ENCODE measurements around the gene CD151. TPM values are rescaled to one million over a fixed set of nuclear protein-coding genes. Genes with fewer than 3 reads are reported as not detected.

Gene CD151
- total RNA-seq, 6 donors from 2014 or later = 179 to 545 (median 421) TPM

DNA sequence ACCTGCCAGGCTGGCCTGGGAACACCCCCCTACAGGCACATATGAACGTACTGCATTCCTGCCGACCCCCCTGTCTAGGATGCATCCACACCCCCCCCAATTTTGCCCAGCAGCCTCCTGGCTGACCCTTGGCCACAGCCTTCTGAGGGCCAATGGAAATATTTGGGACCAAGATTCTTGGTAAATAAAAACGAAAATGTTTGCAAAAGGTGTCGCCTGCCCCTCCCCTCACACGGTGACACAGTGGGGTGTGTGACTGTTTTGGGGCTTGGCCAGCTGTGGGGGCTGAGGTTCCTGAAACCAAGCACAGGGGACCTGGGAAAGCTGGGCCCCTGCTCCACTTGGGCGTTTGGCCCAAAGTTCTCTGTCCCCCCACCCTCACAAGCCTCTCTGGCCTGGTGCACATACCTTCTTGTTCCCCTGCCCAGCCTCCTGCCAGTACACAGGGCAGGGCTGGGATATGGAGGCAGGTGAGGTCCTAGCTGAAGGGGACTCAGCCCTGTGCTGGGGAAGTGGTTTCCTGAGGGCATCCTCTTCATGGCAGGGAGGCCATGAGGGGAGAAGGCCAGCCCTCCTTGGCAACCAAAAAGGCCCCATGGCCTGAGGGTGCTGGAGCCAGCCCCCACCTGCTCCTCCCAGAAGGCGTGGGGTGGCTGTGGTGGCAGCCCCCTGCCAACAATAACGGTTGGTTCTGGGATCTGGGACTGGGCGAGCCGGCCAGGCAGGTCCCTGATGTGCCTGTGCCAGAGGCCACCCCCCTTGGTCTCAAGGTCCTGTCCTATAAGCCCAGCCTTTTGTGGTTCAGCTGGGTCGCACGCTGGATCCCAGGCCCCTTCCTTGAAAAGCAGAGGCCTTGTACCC is 7.2 kb upstream of the CD151 start:
- H3K9me3 ChIP-seq = no peaks in the 10 kb centered on the region
- TF ChIP-seq POLR2A (IDR thresholded peaks at IDR 0.05) = no peak
- TF ChIP-seq, protein P1, sequence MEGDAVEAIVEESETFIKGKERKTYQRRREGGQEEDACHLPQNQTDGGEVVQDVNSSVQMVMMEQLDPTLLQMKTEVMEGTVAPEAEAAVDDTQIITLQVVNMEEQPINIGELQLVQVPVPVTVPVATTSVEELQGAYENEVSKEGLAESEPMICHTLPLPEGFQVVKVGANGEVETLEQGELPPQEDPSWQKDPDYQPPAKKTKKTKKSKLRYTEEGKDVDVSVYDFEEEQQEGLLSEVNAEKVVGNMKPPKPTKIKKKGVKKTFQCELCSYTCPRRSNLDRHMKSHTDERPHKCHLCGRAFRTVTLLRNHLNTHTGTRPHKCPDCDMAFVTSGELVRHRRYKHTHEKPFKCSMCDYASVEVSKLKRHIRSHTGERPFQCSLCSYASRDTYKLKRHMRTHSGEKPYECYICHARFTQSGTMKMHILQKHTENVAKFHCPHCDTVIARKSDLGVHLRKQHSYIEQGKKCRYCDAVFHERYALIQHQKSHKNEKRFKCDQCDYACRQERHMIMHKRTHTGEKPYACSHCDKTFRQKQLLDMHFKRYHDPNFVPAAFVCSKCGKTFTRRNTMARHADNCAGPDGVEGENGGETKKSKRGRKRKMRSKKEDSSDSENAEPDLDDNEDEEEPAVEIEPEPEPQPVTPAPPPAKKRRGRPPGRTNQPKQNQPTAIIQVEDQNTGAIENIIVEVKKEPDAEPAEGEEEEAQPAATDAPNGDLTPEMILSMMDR (IDR thresholded peaks at IDR 0.05) = no peak
- TF ChIP-seq POLR2AphosphoS5 (IDR thresholded peaks at IDR 0.05) = no peak
- peak in 1 of 2 donors; percentile 64 for DNase-seq
- H3K27me3 ChIP-seq = no peaks in the 10 kb centered on the region
- H3K27ac ChIP-seq = peak overlapping the region; percentile 77 to 92 (median 84)
- WGBS, 2 donors = 74% methylated on average over 8 to 10 of the region's 12 CpGs
- peaks cover 74 to 93% (median 78%) of the 10 kb centered on the region in 4 donors for H3K4me1 ChIP-seq
- ATAC-seq (ENCODE audit: low FRiP score in 2 of 2) = peak in 1 of 2 donors; percentile 19
- no peak overlapping the region for H3K4me3 ChIP-seq
- H3K36me3 ChIP-seq = peaks cover 20 to 42% (median 29%) of the 10 kb centered on the region in 4 donors

DNA sequence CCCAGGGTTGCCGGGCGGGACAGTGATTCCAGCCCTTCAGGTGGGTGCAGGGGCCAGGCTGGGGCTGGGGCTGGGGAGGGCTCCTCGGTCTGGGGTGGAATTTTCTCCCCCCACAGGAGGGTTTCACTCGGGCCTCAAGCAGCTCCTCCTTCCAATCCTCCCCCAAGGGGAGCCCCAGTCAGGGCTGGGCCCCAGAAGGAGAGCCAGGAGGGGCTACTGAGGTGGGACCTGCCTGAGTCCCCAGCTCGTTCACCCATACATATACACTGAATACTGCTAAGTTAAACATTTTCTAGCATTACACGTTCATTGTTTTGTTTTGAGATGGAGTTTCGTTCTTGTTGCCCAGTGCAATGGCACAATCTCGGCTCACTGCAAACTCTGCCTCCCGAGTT is 6.5 kb upstream of the CD151 start:
- TF ChIP-seq POLR2AphosphoS5 (IDR thresholded peaks at IDR 0.05) (no peak), POLR2A (IDR thresholded peaks at IDR 0.05) (no peak), EP300 (IDR thresholded peaks at IDR 0.05) (no peak)
- TF ChIP-seq, protein P1 (IDR thresholded peaks at IDR 0.05) = no peak
- Histone ChIP-seq H3K36me3 (peaks cover 20 to 42% (median 29%) of the 10 kb centered on the region in 4 donors), H3K27ac (peak overlapping the region; percentile 77 to 92 (median 84)), H3K9me3 (no peaks in the 10 kb centered on the region), H3K4me3 (peak overlapping the region in 2 of 4 donors; percentile 59 to 61), H3K27me3 (peaks cover 0 to 4% (median 0%) of the 10 kb centered on the region in 4 donors), H3K4me1 (peaks cover 74 to 93% (median 78%) of the 10 kb centered on the region in 4 donors)
- 67 to 71% methylated on average over 5 to 9 of the region's 9 CpGs for WGBS, 2 donors
- DNase-seq (no peak), ATAC-seq (ENCODE audit: low FRiP score in 2 of 2) (no peak)

DNA sequence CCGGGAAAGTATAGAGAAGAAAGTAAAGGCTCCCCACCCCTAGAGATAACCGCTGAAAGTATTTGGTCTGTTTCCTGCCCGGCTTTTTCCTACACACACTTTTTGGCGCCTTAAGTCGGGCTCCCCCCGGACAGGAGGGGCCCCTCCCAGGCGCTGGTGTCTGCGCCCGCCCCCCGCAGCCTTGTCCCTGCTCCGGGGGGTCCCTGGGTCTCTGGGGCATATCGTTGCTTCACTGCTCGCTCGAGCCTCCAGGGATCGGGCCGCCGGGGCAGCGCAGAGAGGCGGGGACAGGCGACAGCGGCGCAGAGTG is 6.0 kb upstream of the CD151 start:
- 0 to 2% methylated on average over 10 to 13 of the region's 22 CpGs for WGBS, 2 donors
- H3K4me3 ChIP-seq = peak overlapping the region; percentile 22 to 61 (median 57)
- no peaks in the 10 kb centered on the region for H3K9me3 ChIP-seq
- H3K27ac ChIP-seq = peak overlapping the region; percentile 77 to 92 (median 84)
- ATAC-seq (ENCODE audit: low FRiP score in 2 of 2) (no peak), DNase-seq (no peak)
- peaks cover 20 to 38% (median 29%) of the 10 kb centered on the region in 4 donors for H3K36me3 ChIP-seq
- peaks cover 0 to 4% (median 0%) of the 10 kb centered on the region in 4 donors for H3K27me3 ChIP-seq
- peaks cover 73 to 93% (median 76%) of the 10 kb centered on the region in 4 donors for H3K4me1 ChIP-seq
- no peak for TF ChIP-seq EP300 (IDR thresholded peaks at IDR 0.05)
- TF ChIP-seq, protein P1 (IDR thresholded peaks at IDR 0.05) = no peak
- no peak for TF ChIP-seq POLR2AphosphoS5 (IDR thresholded peaks at IDR 0.05)
- TF ChIP-seq POLR2A (IDR thresholded peaks at IDR 0.05) = no peak

DNA sequence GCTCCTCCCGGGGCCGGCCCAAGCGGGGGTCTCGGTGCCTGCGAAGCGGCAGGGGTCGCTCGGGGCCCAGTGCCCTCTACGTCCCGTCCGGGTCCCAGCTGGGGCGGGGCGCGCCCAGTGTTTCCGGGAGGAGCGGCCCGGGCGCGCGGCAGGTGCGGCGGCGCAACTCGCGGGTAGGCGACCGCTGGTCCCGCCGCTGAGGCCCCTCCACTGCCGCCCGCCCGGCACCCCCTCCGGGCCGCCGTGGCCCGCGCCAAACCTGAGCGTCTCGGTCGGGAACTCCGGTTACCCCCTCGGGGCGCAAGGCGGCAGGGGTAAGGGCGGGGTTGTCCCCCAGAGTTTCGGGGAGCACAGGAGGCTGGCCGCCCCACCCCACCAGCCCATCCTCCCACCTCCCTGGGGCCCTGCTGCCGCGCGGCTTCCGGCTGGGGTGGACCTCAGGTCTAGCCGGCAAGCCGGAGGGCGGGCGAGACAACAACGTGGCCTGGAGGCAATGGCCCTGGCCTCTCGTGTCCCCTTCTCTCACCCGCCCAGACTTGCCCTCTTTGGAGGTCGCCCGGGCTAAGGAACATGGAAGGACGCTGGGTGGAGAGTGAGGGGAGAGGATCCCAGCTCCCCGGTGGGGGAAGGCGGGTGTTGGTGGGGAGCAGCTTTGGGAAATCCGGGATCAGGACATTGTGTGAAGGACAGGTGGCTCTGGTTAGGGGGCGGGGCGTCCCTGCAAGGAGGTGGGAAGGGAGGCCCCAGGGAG is 5.4 kb upstream of the CD151 start:
- peaks cover 75 to 93% (median 76%) of the 10 kb centered on the region in 4 donors for H3K4me1 ChIP-seq
- no peaks in the 10 kb centered on the region for H3K9me3 ChIP-seq
- 6 to 21% methylated on average over 13 to 31 of the region's 66 CpGs for WGBS, 2 donors
- peak in 1 of 2 donors; percentile 1 for ATAC-seq (ENCODE audit: low FRiP score in 2 of 2)
- H3K27me3 ChIP-seq = peaks cover 0 to 4% (median 0%) of the 10 kb centered on the region in 4 donors
- DNase-seq = peak; percentile 82 to 91
- peaks cover 20 to 33% (median 27%) of the 10 kb centered on the region in 4 donors for H3K36me3 ChIP-seq
- peak overlapping the region; percentile 77 to 92 (median 84) for H3K27ac ChIP-seq
- peak overlapping the region; percentile 22 to 61 (median 57) for H3K4me3 ChIP-seq
- TF ChIP-seq POLR2AphosphoS5 (IDR thresholded peaks at IDR 0.05) = peak in 1 of 2 donors; percentile 20
- TF ChIP-seq POLR2A (IDR thresholded peaks at IDR 0.05) = peak in 1 of 4 donors; percentile 46
- TF ChIP-seq, protein P1 (IDR thresholded peaks at IDR 0.05) = peak in 1 of 6 experiments; percentile 11
- no peak for TF ChIP-seq EP300 (IDR thresholded peaks at IDR 0.05)
